IPS-20b (cell line): ENCODE results near the gene DNAJC11.
"Not testable (repeated sequence)": the region's sequence is repeated elsewhere in the genome, so short reads cannot be mapped to it uniquely, and the experiment has no call there.

Experiments used
- H3K27ac ChIP-seq: one replicate; pipeline ENCODE4 v1.5.1; 2013; ENCODE audit warnings: low read length
- H3K27me3 ChIP-seq: 2 replicates; pipeline ENCODE4 v1.6.1; 2013; ENCODE audit warnings: mild to moderate bottlenecking, low read length, inconsistent platforms; ENCODE audit not compliant: insufficient read depth
- H3K36me3 ChIP-seq: 2 replicates; pipeline ENCODE4 v1.6.1; 2013; ENCODE audit warnings: low read depth, mild to moderate bottlenecking, inconsistent platforms, low read length, moderate library complexity; ENCODE audit not compliant: insufficient read depth
- H3K4me1 ChIP-seq: 2 replicates; pipeline ENCODE4 v1.6.1; 2013; ENCODE audit warnings: mild to moderate bottlenecking, control low read depth, inconsistent platforms, low read length, moderate library complexity; ENCODE audit not compliant: insufficient read depth
- H3K4me3 ChIP-seq: 2 replicates; pipeline ENCODE4 v1.5.1; 2013; ENCODE audit warnings: mild to moderate bottlenecking, low read length, inconsistent platforms
- H3K9ac ChIP-seq: 2 replicates; pipeline ENCODE4 v1.6.1; 2013; ENCODE audit warnings: low read depth, mild to moderate bottlenecking, inconsistent platforms, low read length, moderate library complexity
- H3K9me3 ChIP-seq: 2 replicates; pipeline ENCODE4 v1.6.1; 2013; ENCODE audit warnings: mild to moderate bottlenecking, low read depth, low read length, inconsistent platforms; ENCODE audit not compliant: insufficient read depth

DNAJC11 gene

DNA sequence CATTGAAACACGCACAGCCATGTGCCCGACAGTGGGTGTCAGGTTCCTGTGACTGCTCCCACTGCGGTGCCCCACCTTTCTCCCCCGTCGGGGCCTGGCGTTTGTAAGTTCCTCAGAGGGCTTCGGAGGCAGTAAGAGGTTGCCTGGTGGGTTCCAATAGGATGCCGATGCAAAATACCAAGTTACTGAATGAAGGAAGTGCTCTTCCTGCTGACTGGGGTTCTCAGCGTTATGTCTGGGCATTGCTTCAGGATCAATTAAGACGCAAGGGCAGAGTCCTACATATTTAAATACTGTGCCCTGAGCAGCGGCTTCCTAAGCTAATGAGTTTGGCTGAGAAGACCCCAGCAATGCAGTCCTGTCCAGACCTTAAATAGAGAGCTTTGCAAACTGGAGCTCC lies 28.9 kb upstream of the DNAJC11 start:
- no peaks in the 10 kb centered on the region for H3K36me3 ChIP-seq
- H3K9ac ChIP-seq: no peak overlapping the region
- no peak overlapping the region for H3K27ac ChIP-seq
- no peaks in the 10 kb centered on the region for H3K9me3 ChIP-seq
- no peak overlapping the region for H3K4me3 ChIP-seq
- H3K27me3 ChIP-seq: no peaks in the 10 kb centered on the region
- peaks cover 5% of the 10 kb centered on the region for H3K4me1 ChIP-seq

DNA sequence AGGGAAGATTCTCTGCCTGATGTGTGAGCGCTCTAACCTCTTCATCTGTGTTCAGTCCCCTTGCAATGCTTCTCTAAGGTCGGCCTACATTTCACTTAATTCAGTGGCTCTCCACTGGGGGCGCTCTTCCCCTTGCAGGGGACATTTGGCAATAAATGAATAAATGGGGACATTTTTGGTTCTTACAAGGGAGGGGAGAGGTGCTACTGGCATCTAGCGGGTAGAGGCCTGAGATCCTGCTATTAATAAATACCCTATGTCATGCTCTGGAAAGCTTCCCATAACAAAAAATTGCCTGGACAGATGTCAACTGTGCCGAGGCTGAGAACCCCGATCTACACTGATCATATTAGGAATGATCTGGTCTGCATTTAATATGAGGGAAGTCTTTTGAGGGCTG lies 25.9 kb upstream of the DNAJC11 start:
- H3K4me1 ChIP-seq: peaks cover 6% of the 10 kb centered on the region

DNA sequence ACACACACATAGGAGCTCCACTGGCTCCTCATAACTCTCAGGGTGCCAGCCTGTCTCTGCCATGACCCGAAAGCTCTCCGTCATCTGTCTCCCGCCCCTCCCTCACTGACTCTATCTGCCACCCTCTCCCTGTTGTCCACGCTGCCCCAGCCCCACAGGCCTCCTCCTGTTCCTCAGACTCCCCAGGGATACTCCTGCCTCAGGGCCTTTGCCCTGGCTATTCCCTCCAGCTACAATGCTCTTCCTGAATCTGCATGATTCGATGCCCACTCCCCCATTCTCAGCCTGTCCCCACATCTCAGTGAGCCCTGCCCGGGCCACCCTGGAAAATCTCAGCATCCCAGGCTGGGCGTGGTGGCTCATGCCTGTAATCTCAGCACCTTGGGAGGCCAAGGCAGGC lies 24.6 kb upstream of the DNAJC11 start:
- no peaks in the 10 kb centered on the region for H3K9me3 ChIP-seq
- no peak overlapping the region for H3K4me3 ChIP-seq
- no peak overlapping the region for H3K27ac ChIP-seq
- no peak overlapping the region for H3K9ac ChIP-seq
- no peaks in the 10 kb centered on the region for H3K27me3 ChIP-seq
- peaks cover 8% of the 10 kb centered on the region for H3K4me1 ChIP-seq
- H3K36me3 ChIP-seq: no peaks in the 10 kb centered on the region

More for the DNA sequence above, 25.9 kb upstream of the DNAJC11 start:
- Histone ChIP-seq H3K9ac (no peak overlapping the region), H3K36me3 (no peaks in the 10 kb centered on the region), H3K4me3 (no peak overlapping the region), H3K9me3 (no peaks in the 10 kb centered on the region), H3K27ac (no peak overlapping the region), H3K27me3 (no peaks in the 10 kb centered on the region)

- Histone ChIP-seq H3K4me3 (no peak overlapping the region), H3K9me3 (no peaks in the 10 kb centered on the region), H3K4me1 (peaks cover 3% of the 10 kb centered on the region; the same call in 1 of the 2 replicates), H3K36me3 (no peaks in the 10 kb centered on the region), H3K27me3 (no peaks in the 10 kb centered on the region), H3K9ac (no peak overlapping the region), H3K27ac (no peak overlapping the region)
Observed at GRCh38 chr1:6724517-6725141, 23.0 kb upstream of the DNAJC11 start.

DNA sequence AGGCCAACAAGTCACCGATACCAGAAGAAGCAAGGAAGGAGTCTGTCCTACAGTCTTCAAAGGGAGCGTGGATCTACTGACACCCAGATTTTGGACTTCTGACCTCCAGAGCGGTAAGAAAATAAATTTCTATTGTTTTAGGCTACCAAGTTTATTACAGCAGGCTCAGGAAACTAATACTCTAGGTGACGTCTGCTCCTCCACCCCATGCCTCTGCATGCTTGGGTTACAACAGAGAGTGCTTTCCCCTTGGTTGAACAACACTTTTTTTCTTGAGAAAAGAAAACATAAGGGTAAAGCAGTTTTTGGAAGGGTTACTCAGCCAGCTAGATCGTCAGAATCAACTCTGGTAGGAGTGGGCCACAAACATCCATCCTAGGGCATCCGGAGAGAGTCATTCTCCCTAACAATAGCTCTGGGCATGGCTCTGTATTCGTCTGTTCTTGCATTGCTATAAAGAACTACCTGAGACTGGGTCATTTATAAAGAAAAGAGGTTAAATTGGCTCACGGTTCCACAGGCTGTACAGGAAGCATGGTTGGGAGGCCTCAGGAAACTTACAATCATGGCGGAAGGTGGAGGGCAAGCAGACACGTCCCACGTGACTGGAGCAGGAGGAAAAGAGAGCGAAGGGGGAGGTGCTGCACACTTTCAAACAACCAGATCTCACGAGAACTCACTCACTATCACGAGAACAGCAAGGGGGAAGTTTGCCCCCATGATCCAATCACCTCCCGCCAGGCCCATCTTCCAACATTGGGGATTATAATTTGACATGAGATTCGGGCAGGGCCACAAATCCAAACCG lies 22.2 kb upstream of the DNAJC11 start:
- Histone ChIP-seq H3K4me1 (peaks cover 3% of the 10 kb centered on the region; the same call in 1 of the 2 replicates), H3K36me3 (no peaks in the 10 kb centered on the region), H3K9ac (no peak overlapping the region), H3K9me3 (no peaks in the 10 kb centered on the region), H3K4me3 (no peak overlapping the region), H3K27me3 (no peaks in the 10 kb centered on the region), H3K27ac (no peak overlapping the region)

- Histone ChIP-seq H3K4me3 (no peak overlapping the region), H3K36me3 (no peaks in the 10 kb centered on the region), H3K9ac (no peak overlapping the region), H3K4me1 (no peaks in the 10 kb centered on the region), H3K27ac (no peak overlapping the region), H3K9me3 (no peaks in the 10 kb centered on the region; the same call in 1 of the 2 replicates), H3K27me3 (peaks cover 7% of the 10 kb centered on the region; the same call in 1 of the 2 replicates)
Observed at GRCh38 chr1:6711174-6711573, 9.6 kb upstream of the DNAJC11 start.

DNA sequence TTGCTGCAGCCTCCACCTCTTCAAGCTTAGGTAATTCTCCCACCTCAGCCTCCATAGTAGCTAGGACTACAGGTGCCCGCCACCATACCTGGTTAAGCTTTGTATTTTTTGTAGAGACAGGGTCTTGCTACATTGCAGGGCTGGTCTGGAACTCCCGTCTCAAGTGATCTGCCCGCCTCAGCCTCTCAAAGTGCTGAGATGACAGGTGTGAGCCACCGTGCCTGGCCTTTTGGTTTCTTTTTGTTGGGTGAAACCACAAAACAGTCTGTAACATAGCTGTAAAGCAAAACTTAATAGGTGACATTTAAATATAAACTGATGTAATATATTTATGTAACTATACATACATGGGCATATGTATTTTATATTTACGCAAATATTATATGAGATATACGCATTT lies 3.1 kb upstream of the DNAJC11 start:
- H3K9ac ChIP-seq: no peak overlapping the region
- H3K9me3 ChIP-seq: no peaks in the 10 kb centered on the region
- peaks cover 7% of the 10 kb centered on the region for H3K4me1 ChIP-seq
- H3K4me3 ChIP-seq: no peak overlapping the region
- H3K27ac ChIP-seq: no peak overlapping the region
- peaks cover 7% of the 10 kb centered on the region; the same call in 1 of the 2 replicates for H3K27me3 ChIP-seq
- no peaks in the 10 kb centered on the region for H3K36me3 ChIP-seq

GRCh38 chr1:6703016-6703415 lies 1.4 kb upstream of the DNAJC11 start:
- H3K9me3 ChIP-seq: no peaks in the 10 kb centered on the region
- no peaks in the 10 kb centered on the region for H3K36me3 ChIP-seq
- H3K27ac ChIP-seq: no peak overlapping the region
- peaks cover 7% of the 10 kb centered on the region for H3K4me1 ChIP-seq
- peaks cover 6% of the 10 kb centered on the region; the same call in 1 of the 2 replicates for H3K27me3 ChIP-seq
- no peak overlapping the region for H3K4me3 ChIP-seq
- no peak overlapping the region for H3K9ac ChIP-seq

DNA sequence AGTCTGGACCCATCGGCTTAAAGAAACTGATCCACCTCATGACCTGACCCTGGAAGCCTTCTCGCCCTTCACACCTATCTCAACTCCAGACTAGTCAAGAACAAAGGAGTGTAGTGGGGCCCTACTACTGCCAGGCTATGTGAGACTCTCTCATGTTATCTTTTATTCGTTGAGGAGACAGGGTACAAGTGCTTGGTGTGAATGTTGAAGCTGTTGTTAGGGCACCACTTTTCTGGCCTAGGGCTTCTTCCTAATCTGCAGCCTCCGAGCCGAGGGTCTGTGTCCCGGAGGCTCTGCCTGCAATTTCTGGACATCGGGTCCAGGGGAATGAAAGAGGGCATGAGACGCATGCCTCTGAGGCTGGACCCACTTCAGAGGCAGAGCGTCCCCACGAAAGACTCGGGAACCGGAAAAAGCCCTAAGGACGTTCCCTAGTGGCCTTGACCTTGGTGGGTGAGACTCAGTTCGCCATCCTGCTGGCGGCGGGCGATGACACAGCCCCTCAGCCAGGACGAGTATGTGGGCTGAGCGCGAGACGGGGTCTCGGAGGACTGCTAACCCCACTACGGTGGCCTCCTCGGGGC lies 671 bp downstream of the DNAJC11 start:
- Histone ChIP-seq H3K36me3 (peaks cover 4% of the 10 kb centered on the region; the same call in 1 of the 2 replicates), H3K27ac (peak overlapping the region; percentile 93), H3K9me3 (no peaks in the 10 kb centered on the region), H3K4me1 (peaks cover 13% of the 10 kb centered on the region), H3K9ac (peak overlapping the region; percentile 100), H3K27me3 (no peaks in the 10 kb centered on the region), H3K4me3 (peak overlapping the region; percentile 98)

DNA sequence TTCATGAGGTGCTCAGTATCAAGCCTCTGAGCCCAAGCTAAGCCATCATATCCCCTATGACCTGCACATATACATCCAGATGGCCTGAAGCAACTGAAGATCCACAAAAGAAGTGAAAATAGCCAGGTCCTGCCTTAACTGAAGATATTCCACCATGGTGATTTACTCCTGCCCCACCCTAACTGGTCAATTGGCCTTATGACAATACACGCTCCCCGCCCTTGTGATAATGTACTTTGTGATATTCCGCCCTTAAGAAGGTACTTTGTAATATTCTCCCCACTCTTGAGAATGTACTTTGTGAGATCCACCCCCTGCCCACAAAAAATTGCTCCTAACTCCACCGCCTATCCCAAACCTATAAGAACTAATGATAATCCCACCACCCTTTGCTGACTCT lies 1.7 kb downstream of the DNAJC11 start:
- not testable (repeated sequence) for H3K36me3 ChIP-seq, H3K27ac ChIP-seq, H3K9me3 ChIP-seq, H3K27me3 ChIP-seq
- Histone ChIP-seq H3K4me3 (peak overlapping the region; percentile 98), H3K9ac (peak overlapping the region; percentile 100; the same call in 1 of the 2 replicates), H3K4me1 (peaks cover 14% of the 10 kb centered on the region)

GRCh38 chr1:6695868-6696267 lies 5.7 kb downstream of the DNAJC11 start:
- Histone ChIP-seq H3K27me3 (no peaks in the 10 kb centered on the region), H3K4me1 (peaks cover 25% of the 10 kb centered on the region), H3K9ac (no peak overlapping the region), H3K36me3 (peaks cover 11% of the 10 kb centered on the region; the same call in 1 of the 2 replicates), H3K9me3 (no peaks in the 10 kb centered on the region), H3K27ac (no peak overlapping the region), H3K4me3 (no peak overlapping the region)
